Sigmoid colon (tissue), 4 donors: ENCODE measurements around the gene RAB6D.

Experiments used
- EP300 ChIP-seq, 4 donors: sonication (generic); formaldehyde crosslinking; IDR thresholded peaks; one replicate each; pipeline ENCODE4 v1.6.1; 2017; ENCODE audit warnings: antibody characterized with exemption in 4 of 4
- POLR2A ChIP-seq, 2 donors: fragments of 450-650 bp; IDR thresholded peaks; one replicate each; pipeline ENCODE4 v1.6.1; 2016; ENCODE audit warnings: antibody characterized with exemption in 2 of 2, mild to moderate bottlenecking in 2 of 2, moderate library complexity in 2 of 2
- TF ChIP-seq, protein P1 (sequence below), 4 experiments: fragments of 450-650 bp in 3 of 4; fragments of 200-600 bp in 1 of 4; IDR thresholded peaks; one replicate each; pipeline ENCODE4 v1.5.1; 2016 to 2019; ENCODE audit warnings: antibody characterized with exemption in 4 of 4, mild to moderate bottlenecking in 3 of 4, moderate library complexity in 2 of 4

DNA sequence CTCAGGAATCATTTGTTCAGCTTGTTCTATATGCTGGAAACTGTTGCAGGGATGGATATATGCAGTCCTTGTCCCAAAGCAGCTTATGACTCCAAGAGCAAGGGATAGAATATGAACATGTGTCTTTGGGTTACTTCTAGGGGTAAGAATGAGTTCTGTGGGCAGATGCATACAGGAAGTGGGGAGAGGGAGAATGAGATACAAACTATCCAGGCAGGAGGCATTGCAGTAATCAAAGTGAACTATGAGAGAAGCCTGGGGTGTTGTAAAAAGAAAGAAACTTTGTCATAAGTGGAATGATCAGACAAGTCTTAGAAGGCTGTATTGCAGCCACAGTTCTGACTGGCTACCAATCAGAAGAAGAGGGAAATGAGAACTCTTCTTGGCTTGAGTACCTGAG, 44.8 kb upstream of the RAB6D start:
- TF ChIP-seq, protein P1, sequence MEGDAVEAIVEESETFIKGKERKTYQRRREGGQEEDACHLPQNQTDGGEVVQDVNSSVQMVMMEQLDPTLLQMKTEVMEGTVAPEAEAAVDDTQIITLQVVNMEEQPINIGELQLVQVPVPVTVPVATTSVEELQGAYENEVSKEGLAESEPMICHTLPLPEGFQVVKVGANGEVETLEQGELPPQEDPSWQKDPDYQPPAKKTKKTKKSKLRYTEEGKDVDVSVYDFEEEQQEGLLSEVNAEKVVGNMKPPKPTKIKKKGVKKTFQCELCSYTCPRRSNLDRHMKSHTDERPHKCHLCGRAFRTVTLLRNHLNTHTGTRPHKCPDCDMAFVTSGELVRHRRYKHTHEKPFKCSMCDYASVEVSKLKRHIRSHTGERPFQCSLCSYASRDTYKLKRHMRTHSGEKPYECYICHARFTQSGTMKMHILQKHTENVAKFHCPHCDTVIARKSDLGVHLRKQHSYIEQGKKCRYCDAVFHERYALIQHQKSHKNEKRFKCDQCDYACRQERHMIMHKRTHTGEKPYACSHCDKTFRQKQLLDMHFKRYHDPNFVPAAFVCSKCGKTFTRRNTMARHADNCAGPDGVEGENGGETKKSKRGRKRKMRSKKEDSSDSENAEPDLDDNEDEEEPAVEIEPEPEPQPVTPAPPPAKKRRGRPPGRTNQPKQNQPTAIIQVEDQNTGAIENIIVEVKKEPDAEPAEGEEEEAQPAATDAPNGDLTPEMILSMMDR (IDR thresholded peaks at IDR 0.05) = no peak
- TF ChIP-seq EP300 (IDR thresholded peaks at IDR 0.05) = no peak
- no peak for TF ChIP-seq POLR2A (IDR thresholded peaks at IDR 0.05)
